ENCODE measurements around the gene DPP6. TPM values are rescaled to one million over a fixed set of nuclear protein-coding genes. Genes with fewer than 3 reads are reported as not detected.

Gene DPP6
- total and polyA plus RNA-seq, 2 donors (not counting 1 experiment from before 2014, with no cell fraction given) = not detected

- ATAC-seq (ENCODE audit: low read depth) = no peak
- Histone ChIP-seq H4K20me1 (ENCODE audit: control insufficient read depth, insufficient read depth, low read length, poor library complexity, severe bottlenecking) (no peaks in the 10 kb centered on the region), H3K27ac (ENCODE audit: low read length in 2 of 2) (no peak overlapping the region), H3K36me3 (replicated peaks in 1 of 2; ENCODE audit: control extremely low read depth in 1 of 2, control insufficient read depth in 1 of 2, extremely low read depth in 1 of 2, insufficient read depth in 2 of 2, low read length in 1 of 2) (no peaks in the 10 kb centered on the region), H3K4me1 (ENCODE audit: control insufficient read depth in 2 of 2, insufficient read depth in 2 of 2, low read length in 2 of 2) (no peaks in the 10 kb centered on the region), H3K9ac (ENCODE audit: low read length) (no peak overlapping the region), H3K4me2 (replicated peaks; ENCODE audit: low read depth, low read length, poor library complexity, severe bottlenecking) (no peak overlapping the region), H3K79me2 (ENCODE audit: control insufficient read depth, insufficient read depth, low read length) (no peaks in the 10 kb centered on the region), H3K9me3 (ENCODE audit: control extremely low read depth in 1 of 3, control insufficient read depth in 2 of 3, insufficient read depth in 1 of 3, low read length in 2 of 3) (peaks cover 0 to 2% (median 0%) of the 10 kb centered on the region in 3 donors), H2AFZ (ENCODE audit: insufficient read depth, low read depth, low read length, poor library complexity, severe bottlenecking) (no peak overlapping the region), H3K27me3 (replicated peaks in 1 of 4; ENCODE audit: control extremely low read depth in 1 of 4, control insufficient read depth in 3 of 4, insufficient read depth in 4 of 4, low read length in 3 of 4) (no peaks in the 10 kb centered on the region), H3K4me3 (ENCODE audit: control extremely low read depth in 1 of 5, extremely low read depth in 1 of 5, insufficient read depth in 1 of 5, low read depth in 2 of 5, low read length in 4 of 5) (no peak overlapping the region)
- Mint-ChIP-seq H3K4me3 (no peak overlapping the region), H3K9me3 (ENCODE audit: insufficient read depth) (no peaks in the 10 kb centered on the region), H3K4me1 (no peaks in the 10 kb centered on the region), H3K27me3 (no peaks in the 10 kb centered on the region), H3K27ac (no peak overlapping the region)
- intact Hi-C loops (cut with micrococcal nuclease) = no loop called here
- POLR2A ChIA-PET = no interaction called here
- no peak for DNase-seq
- TF ChIP-seq CTCF (IDR thresholded peaks at IDR 0.05) (no peak), EZH2 (IDR thresholded peaks at IDR 0.05; ENCODE audit: borderline replicate concordance, insufficient read depth, low read depth, low read length, poor library complexity, severe bottlenecking) (no peak)
- WGBS (ENCODE audit: insufficient coverage) = no CpG with 5 or more reads among the region's 1 CpG
- CTCF ChIA-PET = no interaction called here
Measured at GRCh38 chr7:154566877-154567276, 514.7 kb downstream of the DPP6 start.

- H2AFZ ChIP-seq (ENCODE audit: insufficient read depth, low read depth, low read length, poor library complexity, severe bottlenecking) = no peak overlapping the region
- no peak overlapping the region for H3K27ac ChIP-seq (ENCODE audit: low read length in 2 of 2)
- Mint-ChIP-seq H3K4me3 (no peak overlapping the region), H3K27me3 (no peaks in the 10 kb centered on the region), H3K4me1 (no peaks in the 10 kb centered on the region), H3K27ac (no peak overlapping the region), H3K9me3 (ENCODE audit: insufficient read depth) (no peaks in the 10 kb centered on the region)
- H3K4me2 ChIP-seq (replicated peaks; ENCODE audit: low read depth, low read length, poor library complexity, severe bottlenecking) = no peak overlapping the region
- H3K9ac ChIP-seq (ENCODE audit: low read length) = no peak overlapping the region
- H3K36me3 ChIP-seq (replicated peaks in 1 of 2; ENCODE audit: control extremely low read depth in 1 of 2, control insufficient read depth in 1 of 2, extremely low read depth in 1 of 2, insufficient read depth in 2 of 2, low read length in 1 of 2) = no peaks in the 10 kb centered on the region
- intact Hi-C loops (cut with micrococcal nuclease) = no loop called here
- ChIA-PET CTCF (no interaction called here), POLR2A (no interaction called here)
- peaks cover 0 to 7% (median 0%) of the 10 kb centered on the region in 3 donors for H3K9me3 ChIP-seq (ENCODE audit: control extremely low read depth in 1 of 3, control insufficient read depth in 2 of 3, insufficient read depth in 1 of 3, low read length in 2 of 3)
- H3K79me2 ChIP-seq (ENCODE audit: control insufficient read depth, insufficient read depth, low read length) = no peaks in the 10 kb centered on the region
- H3K4me1 ChIP-seq (ENCODE audit: control insufficient read depth in 2 of 2, insufficient read depth in 2 of 2, low read length in 2 of 2) = no peaks in the 10 kb centered on the region
- DNase-seq (no peak), ATAC-seq (ENCODE audit: low read depth) (no peak)
- H4K20me1 ChIP-seq (ENCODE audit: control insufficient read depth, insufficient read depth, low read length, poor library complexity, severe bottlenecking) = no peaks in the 10 kb centered on the region
- 87% methylated on average over 4 of the region's 10 CpGs for WGBS (ENCODE audit: insufficient coverage)
- H3K27me3 ChIP-seq (replicated peaks in 1 of 4; ENCODE audit: control extremely low read depth in 1 of 4, control insufficient read depth in 3 of 4, insufficient read depth in 4 of 4, low read length in 3 of 4) = no peaks in the 10 kb centered on the region
- TF ChIP-seq CTCF (IDR thresholded peaks at IDR 0.05) = no peak
- TF ChIP-seq EZH2 (IDR thresholded peaks at IDR 0.05; ENCODE audit: borderline replicate concordance, insufficient read depth, low read depth, low read length, poor library complexity, severe bottlenecking) = no peak
- H3K4me3 ChIP-seq (ENCODE audit: control extremely low read depth in 1 of 5, extremely low read depth in 1 of 5, insufficient read depth in 1 of 5, low read depth in 2 of 5, low read length in 4 of 5) = no peak overlapping the region
Measured at GRCh38 chr7:154568346-154568745, 516.1 kb downstream of the DPP6 start.

All from B cell (primary cell).